ENCODE measurements around the gene LAMA2.

LAMA2 gene

DNA sequence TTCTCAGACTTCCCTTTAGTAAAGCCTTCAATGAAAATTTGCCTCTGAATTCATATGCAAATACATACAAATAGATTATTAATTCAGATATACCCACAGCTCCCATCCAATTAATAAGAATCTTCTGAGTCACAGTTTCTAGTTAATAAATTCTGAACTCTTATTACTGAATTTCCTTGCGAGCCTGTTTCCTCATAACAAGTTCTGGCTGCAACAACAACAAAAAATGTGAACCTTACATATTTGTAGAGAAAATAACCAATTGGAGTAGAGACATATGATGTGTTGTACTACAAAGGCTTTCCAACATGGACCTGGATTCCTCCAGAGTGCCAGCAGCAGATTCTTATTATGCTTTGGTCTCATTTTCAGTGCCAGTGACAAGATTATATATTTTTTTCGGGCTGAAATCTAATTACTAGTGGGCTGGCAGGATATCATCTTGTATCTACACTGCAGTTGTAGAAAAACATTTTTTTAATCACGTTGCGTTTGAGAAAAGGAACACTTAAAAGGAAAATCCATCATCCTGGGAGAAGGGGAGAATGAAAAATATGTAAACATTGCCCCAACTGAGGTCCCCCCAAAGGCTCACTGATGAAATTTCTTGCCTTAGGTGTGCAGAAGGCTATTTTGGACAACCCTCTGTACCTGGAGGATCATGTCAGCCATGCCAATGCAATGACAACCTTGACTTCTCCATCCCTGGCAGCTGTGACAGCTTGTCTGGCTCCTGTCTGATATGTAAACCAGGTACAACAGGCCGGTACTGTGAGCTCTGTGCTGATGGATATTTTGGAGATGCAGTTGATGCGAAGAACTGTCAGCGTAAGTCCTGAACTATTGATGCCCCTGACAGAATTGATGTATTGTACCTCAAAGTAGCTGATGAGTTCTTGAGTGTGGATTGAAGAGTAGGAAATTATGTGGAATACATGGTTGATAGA lies 404.6 kb downstream of the LAMA2 start:
- TF ChIP-seq, protein P1, sequence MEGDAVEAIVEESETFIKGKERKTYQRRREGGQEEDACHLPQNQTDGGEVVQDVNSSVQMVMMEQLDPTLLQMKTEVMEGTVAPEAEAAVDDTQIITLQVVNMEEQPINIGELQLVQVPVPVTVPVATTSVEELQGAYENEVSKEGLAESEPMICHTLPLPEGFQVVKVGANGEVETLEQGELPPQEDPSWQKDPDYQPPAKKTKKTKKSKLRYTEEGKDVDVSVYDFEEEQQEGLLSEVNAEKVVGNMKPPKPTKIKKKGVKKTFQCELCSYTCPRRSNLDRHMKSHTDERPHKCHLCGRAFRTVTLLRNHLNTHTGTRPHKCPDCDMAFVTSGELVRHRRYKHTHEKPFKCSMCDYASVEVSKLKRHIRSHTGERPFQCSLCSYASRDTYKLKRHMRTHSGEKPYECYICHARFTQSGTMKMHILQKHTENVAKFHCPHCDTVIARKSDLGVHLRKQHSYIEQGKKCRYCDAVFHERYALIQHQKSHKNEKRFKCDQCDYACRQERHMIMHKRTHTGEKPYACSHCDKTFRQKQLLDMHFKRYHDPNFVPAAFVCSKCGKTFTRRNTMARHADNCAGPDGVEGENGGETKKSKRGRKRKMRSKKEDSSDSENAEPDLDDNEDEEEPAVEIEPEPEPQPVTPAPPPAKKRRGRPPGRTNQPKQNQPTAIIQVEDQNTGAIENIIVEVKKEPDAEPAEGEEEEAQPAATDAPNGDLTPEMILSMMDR (IDR thresholded peaks at IDR 0.05; ENCODE audit: low read length, missing control alignments), result no peak
- no peak for DNase-seq (ENCODE audit: low read depth)
- H3K4me3 ChIP-seq (replicated peaks; ENCODE audit: low read depth, low read length), result no peak overlapping the region

DNA sequence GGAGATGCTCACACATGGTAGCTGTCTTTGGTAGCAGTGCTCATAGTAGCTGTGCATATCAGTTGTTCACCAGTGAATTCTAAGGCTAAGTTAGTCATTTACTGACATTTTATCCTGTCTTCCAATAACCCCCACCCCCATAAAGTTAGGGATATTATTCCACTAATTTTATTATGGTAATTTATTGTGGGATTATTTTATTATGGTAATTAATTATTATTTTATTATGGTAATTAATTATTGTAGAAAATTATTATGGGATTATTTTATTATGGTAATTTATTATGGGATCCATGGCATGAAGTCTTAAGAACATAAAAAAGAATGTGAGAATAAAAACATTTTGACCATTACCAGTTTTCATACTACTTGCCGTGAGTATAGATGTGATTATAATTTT lies 406.5 kb downstream of the LAMA2 start:
- no peak for DNase-seq (ENCODE audit: low read depth)
- no peak overlapping the region for H3K4me3 ChIP-seq (replicated peaks; ENCODE audit: low read depth, low read length)
- TF ChIP-seq, protein P1 (IDR thresholded peaks at IDR 0.05; ENCODE audit: low read length, missing control alignments), result no peak

GRCh38 chr6:129292836-129293235 lies 409.9 kb downstream of the LAMA2 start:
- no peak overlapping the region for H3K4me3 ChIP-seq (replicated peaks; ENCODE audit: low read depth, low read length)
- DNase-seq (ENCODE audit: low read depth), result no peak
- TF ChIP-seq, protein P1 (IDR thresholded peaks at IDR 0.05; ENCODE audit: low read length, missing control alignments), result no peak

GRCh38 chr6:129297592-129297991 lies 414.7 kb downstream of the LAMA2 start:
- TF ChIP-seq, protein P1 (IDR thresholded peaks at IDR 0.05; ENCODE audit: low read length, missing control alignments), result no peak
- DNase-seq (ENCODE audit: low read depth), result no peak
- no peak overlapping the region for H3K4me3 ChIP-seq (replicated peaks; ENCODE audit: low read depth, low read length)

GRCh38 chr6:129302671-129303070 lies 419.7 kb downstream of the LAMA2 start:
- H3K4me3 ChIP-seq (replicated peaks; ENCODE audit: low read depth, low read length), result no peak overlapping the region
- TF ChIP-seq, protein P1 (IDR thresholded peaks at IDR 0.05; ENCODE audit: low read length, missing control alignments), result no peak
- DNase-seq (ENCODE audit: low read depth), result no peak

GRCh38 chr6:129306826-129307225 lies 423.9 kb downstream of the LAMA2 start:
- H3K4me3 ChIP-seq (replicated peaks; ENCODE audit: low read depth, low read length), result no peak overlapping the region
- no peak for DNase-seq (ENCODE audit: low read depth)
- TF ChIP-seq, protein P1 (IDR thresholded peaks at IDR 0.05; ENCODE audit: low read length, missing control alignments), result no peak

Measured in fibroblast of pulmonary artery (primary cell).